Thoracic aorta (tissue), 2 donors: ENCODE measurements around the gene AK2. TPM values are rescaled to one million over a fixed set of nuclear protein-coding genes. Genes with fewer than 3 reads are reported as not detected.

Experiments used
- ATAC-seq: fragments of 150-250 bp; one replicate; pipeline ENCODE4 v1.8.0; 2017; ENCODE audit warnings: low read depth; ENCODE audit not compliant: insufficient number of reproducible peaks, low FRiP score
- DNase-seq: peaks from one replicate; pipeline ENCODE4 v3.0.0-alpha.2; 2020; ENCODE audit warnings: low spot score
- H3K27ac ChIP-seq, 2 donors: fragments of 200-600 bp; sonication (generic); 1 replicate in 1 of 2; 2 replicates in 1 of 2; pipeline ENCODE4 v1.5.1; 2016; ENCODE audit warnings: mild to moderate bottlenecking in 2 of 2, moderate library complexity in 2 of 2
- H3K27me3 ChIP-seq: fragments of 200-600 bp; sonication (generic); replicated peaks from 2 replicates; pipeline ENCODE4 v1.6.0; 2016; ENCODE audit warnings: mild to moderate bottlenecking; ENCODE audit not compliant: insufficient read depth
- H3K36me3 ChIP-seq: fragments of 200-600 bp; sonication (generic); one replicate; pipeline ENCODE4 v1.5.1; 2016
- H3K4me1 ChIP-seq, 2 donors: fragments of 200-600 bp; sonication (generic); 1 replicate in 1 of 2; 2 replicates in 1 of 2; pipeline versions ENCODE4 v1.5.1 to v1.6.0; 2016; ENCODE audit warnings: low read depth in 2 of 2, mild to moderate bottlenecking in 1 of 2; ENCODE audit not compliant: control insufficient read depth in 1 of 2
- H3K4me3 ChIP-seq: fragments of 200-600 bp; sonication (generic); 2 replicates; pipeline ENCODE4 v1.5.1; 2016; ENCODE audit warnings: mild to moderate bottlenecking
- H3K9me3 ChIP-seq: fragments of 200-600 bp; sonication (generic); 2 replicates; pipeline ENCODE4 v1.5.1; 2016
- CTCF ChIP-seq: fragments of 200-600 bp; sonication (generic); IDR thresholded peaks from one replicate; pipeline ENCODE4 v1.5.1; 2019; ENCODE audit warnings: antibody characterized with exemption
- total RNA-seq, 2 donors: library from RNA; depleted of rRNA; stranded (reverse); fragments of >200 nt; gene quantifications; one replicate each; pipeline versions ENCODE4 v1.1.0 to v1.2.3, GENCODE V29; 2016

Gene AK2
- total RNA-seq, 2 donors from 2014 or later: 106 to 253 TPM

- TF ChIP-seq CTCF: no peak
- peaks cover 18 to 24% of the 10 kb centered on the region in 2 donors for H3K4me1 ChIP-seq
- no peak overlapping the region for H3K4me3 ChIP-seq
- H3K27ac ChIP-seq: no peak overlapping the region
- peaks cover 33% of the 10 kb centered on the region for H3K36me3 ChIP-seq
- H3K27me3 ChIP-seq: no peaks in the 10 kb centered on the region
- no peak for ATAC-seq
- DNase-seq: no peak
- no peaks in the 10 kb centered on the region for H3K9me3 ChIP-seq
Observed at GRCh38 chr1:33014464-33015163, 22.1 kb downstream of the AK2 start.

- Histone ChIP-seq H3K9me3 (no peaks in the 10 kb centered on the region), H3K27me3 (no peaks in the 10 kb centered on the region), H3K4me3 (no peak overlapping the region), H3K27ac (no peak overlapping the region), H3K36me3 (peaks cover 24% of the 10 kb centered on the region), H3K4me1 (peaks cover 18 to 24% of the 10 kb centered on the region in 2 donors)
- no peak for TF ChIP-seq CTCF
- DNase-seq (no peak), ATAC-seq (no peak)
Observed at GRCh38 chr1:33013791-33014190, 22.9 kb downstream of the AK2 start.

- Histone ChIP-seq H3K9me3 (no peaks in the 10 kb centered on the region), H3K4me3 (no peak overlapping the region), H3K36me3 (peaks cover 22% of the 10 kb centered on the region), H3K27ac (peak overlapping the region; percentile 76 to 78), H3K27me3 (no peaks in the 10 kb centered on the region), H3K4me1 (peaks cover 18 to 24% of the 10 kb centered on the region in 2 donors)
- no peak for ATAC-seq
- DNase-seq: no peak
- TF ChIP-seq CTCF: no peak
Observed at GRCh38 chr1:33012165-33012564, 24.5 kb downstream of the AK2 start.

- Histone ChIP-seq H3K36me3 (peaks cover 20% of the 10 kb centered on the region), H3K4me3 (no peak overlapping the region), H3K27me3 (no peaks in the 10 kb centered on the region), H3K27ac (peak overlapping the region; percentile 76 to 78), H3K4me1 (peaks cover 18 to 24% of the 10 kb centered on the region in 2 donors), H3K9me3 (no peaks in the 10 kb centered on the region)
- TF ChIP-seq CTCF: no peak
- peak; percentile 19 for DNase-seq
- peak; percentile 39 for ATAC-seq
Observed at GRCh38 chr1:33010932-33011731, 25.6 kb downstream of the AK2 start.

GRCh38 chr1:33009561-33009960, 27.1 kb downstream of the AK2 start:
- DNase-seq (no peak), ATAC-seq (no peak)
- TF ChIP-seq CTCF: no peak
- Histone ChIP-seq H3K9me3 (no peaks in the 10 kb centered on the region), H3K4me3 (no peak overlapping the region), H3K4me1 (peaks cover 18 to 24% of the 10 kb centered on the region in 2 donors), H3K27me3 (no peaks in the 10 kb centered on the region), H3K36me3 (peaks cover 20% of the 10 kb centered on the region), H3K27ac (no peak overlapping the region)
